ENCODE results near the gene SIL1. TPM values are rescaled to one million over a fixed set of nuclear protein-coding genes. Genes with fewer than 3 reads are reported as not detected.

The SIL1 gene
- total RNA-seq, 1 donor from 2014 or later = 16.0 TPM

DNA sequence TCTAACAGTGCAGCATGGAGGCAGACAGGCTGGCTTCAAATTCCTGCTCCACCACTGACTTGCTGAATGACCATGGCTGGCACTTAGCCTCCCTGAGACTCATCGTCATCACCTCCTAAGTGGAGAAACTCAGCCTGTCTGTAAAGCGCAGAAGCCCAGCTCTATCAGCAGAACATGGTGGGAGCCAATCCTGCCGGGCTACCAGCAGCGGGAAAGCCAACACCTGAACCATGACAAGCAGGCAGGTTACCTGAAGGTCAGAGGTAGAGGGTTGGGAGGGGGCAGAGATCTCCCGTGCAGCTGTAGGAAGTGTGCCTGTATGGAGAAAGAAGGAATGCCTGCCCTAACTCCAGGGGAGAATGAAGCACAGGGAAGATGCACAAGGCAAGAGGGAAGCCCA is 250.4 kb downstream of the SIL1 start:
- Mint-ChIP-seq H3K4me1 (peaks cover 45% of the 10 kb centered on the region), H3K9me3 (no peaks in the 10 kb centered on the region), H3K36me3 (ENCODE audit: low read depth) (peaks cover 2% of the 10 kb centered on the region), H3K27ac (ENCODE audit: unreplicated experiment) (no peak overlapping the region), H3K4me3 (peak overlapping the region; percentile 16), H3K27me3 (ENCODE audit: low read depth) (peaks cover 12% of the 10 kb centered on the region)
- no peak for DNase-seq (ENCODE audit: low read depth, low spot score)
- TF ChIP-seq, protein P1, sequence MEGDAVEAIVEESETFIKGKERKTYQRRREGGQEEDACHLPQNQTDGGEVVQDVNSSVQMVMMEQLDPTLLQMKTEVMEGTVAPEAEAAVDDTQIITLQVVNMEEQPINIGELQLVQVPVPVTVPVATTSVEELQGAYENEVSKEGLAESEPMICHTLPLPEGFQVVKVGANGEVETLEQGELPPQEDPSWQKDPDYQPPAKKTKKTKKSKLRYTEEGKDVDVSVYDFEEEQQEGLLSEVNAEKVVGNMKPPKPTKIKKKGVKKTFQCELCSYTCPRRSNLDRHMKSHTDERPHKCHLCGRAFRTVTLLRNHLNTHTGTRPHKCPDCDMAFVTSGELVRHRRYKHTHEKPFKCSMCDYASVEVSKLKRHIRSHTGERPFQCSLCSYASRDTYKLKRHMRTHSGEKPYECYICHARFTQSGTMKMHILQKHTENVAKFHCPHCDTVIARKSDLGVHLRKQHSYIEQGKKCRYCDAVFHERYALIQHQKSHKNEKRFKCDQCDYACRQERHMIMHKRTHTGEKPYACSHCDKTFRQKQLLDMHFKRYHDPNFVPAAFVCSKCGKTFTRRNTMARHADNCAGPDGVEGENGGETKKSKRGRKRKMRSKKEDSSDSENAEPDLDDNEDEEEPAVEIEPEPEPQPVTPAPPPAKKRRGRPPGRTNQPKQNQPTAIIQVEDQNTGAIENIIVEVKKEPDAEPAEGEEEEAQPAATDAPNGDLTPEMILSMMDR (conservative IDR thresholded peaks at IDR 0.05) = no peak

DNA sequence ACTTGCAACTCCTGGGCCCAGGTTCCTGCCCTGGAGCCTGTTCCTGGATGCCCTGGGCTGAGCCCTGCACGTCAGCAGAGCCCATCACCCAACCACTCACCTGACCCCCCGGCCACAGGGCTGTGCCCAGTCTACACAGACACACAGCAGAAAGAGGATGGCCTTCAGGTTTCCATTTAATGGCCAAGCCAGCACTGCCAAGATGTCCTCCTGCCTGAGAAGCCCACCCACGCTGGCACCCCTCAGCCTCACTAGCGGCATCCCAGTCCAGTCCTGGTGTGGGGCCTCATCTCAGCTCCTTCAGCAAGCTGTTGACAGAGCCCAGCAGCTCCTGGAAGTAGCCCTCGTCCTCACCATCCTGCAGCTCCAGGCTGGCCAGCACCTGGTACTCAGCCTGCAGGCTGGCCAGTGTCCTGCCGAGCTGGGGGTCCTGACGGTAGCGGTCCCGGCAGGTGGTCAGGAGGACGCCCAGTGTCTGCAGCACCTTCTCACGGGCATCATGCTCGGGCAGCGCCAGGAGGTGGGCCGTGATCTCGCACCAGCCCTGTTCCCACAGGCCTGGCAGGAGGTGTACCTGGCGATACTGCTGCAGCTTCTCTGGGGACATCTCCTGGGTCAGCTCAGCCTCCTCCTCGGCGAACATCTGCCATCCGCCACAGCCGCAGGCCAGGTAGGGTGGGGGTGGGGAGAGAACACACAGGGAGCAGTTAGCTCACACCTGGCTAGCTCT is 251.2 kb downstream of the SIL1 start:
- H3K9me3 Mint-ChIP-seq = no peaks in the 10 kb centered on the region
- H3K27me3 Mint-ChIP-seq (ENCODE audit: low read depth) = peaks cover 12% of the 10 kb centered on the region
- peaks cover 2% of the 10 kb centered on the region for H3K36me3 Mint-ChIP-seq (ENCODE audit: low read depth)
- no peak for DNase-seq (ENCODE audit: low read depth, low spot score)
- TF ChIP-seq, protein P1 (conservative IDR thresholded peaks at IDR 0.05) = no peak
- no peak overlapping the region for H3K4me3 Mint-ChIP-seq
- H3K27ac Mint-ChIP-seq (ENCODE audit: unreplicated experiment) = no peak overlapping the region
- peaks cover 40% of the 10 kb centered on the region for H3K4me1 Mint-ChIP-seq

DNA sequence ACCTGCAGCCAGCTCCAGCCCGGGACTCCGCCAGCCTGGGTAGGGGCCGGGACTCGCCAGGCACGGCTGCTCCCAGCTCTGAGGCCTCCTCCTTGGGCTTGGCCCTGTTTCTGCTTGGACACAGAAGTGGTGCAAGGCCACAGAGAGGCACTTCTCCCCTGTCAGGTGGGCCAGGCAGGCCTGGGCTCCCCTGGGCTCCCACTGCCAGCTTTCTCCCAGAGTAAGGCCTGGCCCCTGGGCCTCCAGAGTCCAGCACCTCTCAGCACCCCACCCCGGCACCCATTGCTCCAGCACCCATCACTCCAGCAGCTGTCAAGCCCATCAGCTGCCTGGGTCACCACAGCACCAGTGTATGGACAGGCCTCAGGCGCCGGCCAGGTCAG is 251.9 kb downstream of the SIL1 start:
- Mint-ChIP-seq H3K4me3 (no peak overlapping the region), H3K36me3 (ENCODE audit: low read depth) (peaks cover 2% of the 10 kb centered on the region), H3K27ac (ENCODE audit: unreplicated experiment) (no peak overlapping the region), H3K4me1 (peaks cover 38% of the 10 kb centered on the region), H3K9me3 (no peaks in the 10 kb centered on the region), H3K27me3 (ENCODE audit: low read depth) (peaks cover 12% of the 10 kb centered on the region)
- TF ChIP-seq, protein P1 (conservative IDR thresholded peaks at IDR 0.05) = no peak
- DNase-seq (ENCODE audit: low read depth, low spot score) = no peak

DNA sequence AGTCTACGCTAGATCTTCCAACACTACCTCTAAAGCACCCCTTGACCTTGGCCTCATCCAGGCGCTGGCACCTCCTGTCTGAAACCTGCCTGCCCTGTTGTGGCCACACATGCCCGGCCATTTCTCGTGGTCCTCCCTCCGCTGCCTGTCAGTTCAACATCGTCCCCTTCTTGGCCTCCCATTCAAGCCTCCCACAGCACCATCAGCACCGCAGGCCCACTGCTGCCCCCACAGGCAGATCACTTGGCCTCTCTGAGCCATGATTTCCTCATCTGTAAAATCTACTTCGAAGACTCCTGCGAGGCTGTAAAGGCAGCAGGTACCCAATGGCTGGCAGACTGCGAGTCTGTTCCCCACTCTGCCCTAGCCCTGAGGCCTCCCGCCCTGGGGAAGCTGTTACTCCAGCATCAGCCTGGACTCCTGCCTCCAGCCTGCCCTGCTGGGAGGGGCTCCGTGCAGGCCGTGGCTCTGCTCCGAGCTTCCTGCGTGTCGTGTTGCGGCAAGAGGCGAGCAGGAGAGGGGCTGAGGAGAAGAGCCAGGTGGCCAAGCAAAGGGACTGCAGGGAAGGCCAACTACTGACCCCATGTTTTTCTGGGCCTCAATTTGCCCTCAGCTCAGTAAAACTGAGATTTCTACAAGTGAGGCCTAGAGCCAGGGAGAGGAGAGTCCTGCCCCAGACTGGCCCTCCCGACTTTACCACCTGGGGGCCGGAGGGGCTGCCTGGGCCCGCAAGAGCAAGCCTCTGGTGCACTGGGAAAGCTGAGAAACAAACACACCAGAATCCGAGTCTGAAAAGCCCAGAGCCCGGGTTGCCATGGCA is 252.5 kb downstream of the SIL1 start:
- Mint-ChIP-seq H3K9me3 (no peaks in the 10 kb centered on the region), H3K27me3 (ENCODE audit: low read depth) (peaks cover 9% of the 10 kb centered on the region), H3K27ac (ENCODE audit: unreplicated experiment) (peak overlapping the region; percentile 59), H3K4me3 (peak overlapping the region; percentile 42), H3K36me3 (ENCODE audit: low read depth) (peaks cover 8% of the 10 kb centered on the region), H3K4me1 (peaks cover 38% of the 10 kb centered on the region)
- DNase-seq (ENCODE audit: low read depth, low spot score) = peak; percentile 64
- TF ChIP-seq, protein P1 (conservative IDR thresholded peaks at IDR 0.05) = no peak

DNA sequence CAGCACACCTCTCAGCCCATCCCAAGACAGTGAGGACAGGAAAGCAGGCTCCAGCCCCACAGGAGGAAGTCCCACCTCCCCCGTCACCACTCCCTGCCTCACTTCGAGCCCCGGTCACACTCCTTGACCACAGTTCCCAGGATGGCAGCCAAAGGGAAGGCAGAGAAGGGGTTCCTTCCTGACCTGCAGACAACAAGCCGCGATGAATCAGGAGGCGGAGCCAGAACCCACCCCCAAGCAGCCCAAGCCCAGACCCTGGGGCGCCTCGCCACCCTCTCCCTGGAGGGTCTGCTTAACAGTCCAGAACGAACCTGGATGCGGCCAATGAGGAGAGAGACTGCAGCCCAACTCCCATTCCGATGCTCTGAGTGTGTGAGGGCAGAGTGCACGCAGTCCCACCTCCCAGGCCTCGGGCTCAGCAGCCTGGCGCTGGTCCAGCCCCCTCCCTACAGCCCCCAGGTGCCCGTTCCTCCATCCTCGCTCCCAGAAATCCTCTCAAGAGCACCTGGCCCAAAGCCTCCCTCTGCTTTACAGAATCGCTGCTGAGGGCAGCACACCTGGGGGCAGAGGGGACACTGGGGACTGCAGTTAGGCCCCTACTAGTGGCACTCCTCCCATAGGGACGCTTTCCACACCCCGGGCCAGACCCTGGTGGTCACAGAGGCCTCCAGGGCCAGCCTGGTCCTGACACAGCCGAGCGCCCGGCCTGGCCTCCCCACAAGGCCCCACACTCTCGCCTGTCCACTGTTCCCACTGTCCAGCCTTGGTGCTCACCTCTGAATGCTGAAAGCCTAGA is 253.4 kb downstream of the SIL1 start:
- peaks cover 9% of the 10 kb centered on the region for H3K27me3 Mint-ChIP-seq (ENCODE audit: low read depth)
- H3K4me3 Mint-ChIP-seq = peak overlapping the region; percentile 42
- no peak for DNase-seq (ENCODE audit: low read depth, low spot score)
- no peaks in the 10 kb centered on the region for H3K9me3 Mint-ChIP-seq
- TF ChIP-seq, protein P1 (conservative IDR thresholded peaks at IDR 0.05) = no peak
- H3K4me1 Mint-ChIP-seq = peaks cover 38% of the 10 kb centered on the region
- H3K27ac Mint-ChIP-seq (ENCODE audit: unreplicated experiment) = peak overlapping the region; percentile 19
- peaks cover 9% of the 10 kb centered on the region for H3K36me3 Mint-ChIP-seq (ENCODE audit: low read depth)

All from neural crest cell (in vitro differentiated cells).